CD4-positive, alpha-beta T cell treated with Interleukin-6 for 4 hours (primary cell): ENCODE results near the gene MBNL1.

Experiments used
- DNase-seq: peaks from one replicate; pipeline ENCODE4 v3.0.0-alpha.2; 2020; ENCODE audit warnings: mixed read lengths

The MBNL1 gene, protein sequence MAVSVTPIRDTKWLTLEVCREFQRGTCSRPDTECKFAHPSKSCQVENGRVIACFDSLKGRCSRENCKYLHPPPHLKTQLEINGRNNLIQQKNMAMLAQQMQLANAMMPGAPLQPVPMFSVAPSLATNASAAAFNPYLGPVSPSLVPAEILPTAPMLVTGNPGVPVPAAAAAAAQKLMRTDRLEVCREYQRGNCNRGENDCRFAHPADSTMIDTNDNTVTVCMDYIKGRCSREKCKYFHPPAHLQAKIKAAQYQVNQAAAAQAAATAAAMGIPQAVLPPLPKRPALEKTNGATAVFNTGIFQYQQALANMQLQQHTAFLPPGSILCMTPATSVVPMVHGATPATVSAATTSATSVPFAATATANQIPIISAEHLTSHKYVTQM

DNA sequence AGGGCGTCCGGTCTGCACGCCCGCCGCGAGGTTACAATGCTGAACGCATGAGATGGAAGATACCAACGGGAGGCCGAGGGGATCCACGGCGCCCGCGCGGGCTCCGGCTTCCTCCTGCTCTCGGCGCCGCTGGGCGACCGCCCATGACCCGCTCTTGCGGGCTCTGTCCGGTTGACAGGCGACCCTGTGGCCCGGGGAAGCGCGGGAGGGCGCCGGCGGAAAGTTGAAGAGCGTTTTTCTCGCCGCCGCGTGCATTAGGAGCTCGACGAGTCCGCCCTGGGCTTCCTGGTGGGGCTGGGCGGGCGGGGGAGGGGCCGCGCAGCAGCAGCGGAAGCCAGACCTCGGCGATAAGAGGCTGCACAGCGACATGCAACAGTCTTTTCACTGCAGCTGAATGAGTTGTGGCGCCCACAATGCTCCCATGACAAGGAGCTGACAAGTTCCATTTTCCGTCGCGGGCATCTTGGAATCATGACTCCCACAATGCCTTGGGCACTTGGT lies at the start of gene MBNL1:
TSS of gene MBNL1 (plus strand) at position 375 of the 501 bp plus-strand sequence. CDS start 31,265 bp downstream, outside the sequence.
- peak; percentile 90 for DNase-seq

DNA sequence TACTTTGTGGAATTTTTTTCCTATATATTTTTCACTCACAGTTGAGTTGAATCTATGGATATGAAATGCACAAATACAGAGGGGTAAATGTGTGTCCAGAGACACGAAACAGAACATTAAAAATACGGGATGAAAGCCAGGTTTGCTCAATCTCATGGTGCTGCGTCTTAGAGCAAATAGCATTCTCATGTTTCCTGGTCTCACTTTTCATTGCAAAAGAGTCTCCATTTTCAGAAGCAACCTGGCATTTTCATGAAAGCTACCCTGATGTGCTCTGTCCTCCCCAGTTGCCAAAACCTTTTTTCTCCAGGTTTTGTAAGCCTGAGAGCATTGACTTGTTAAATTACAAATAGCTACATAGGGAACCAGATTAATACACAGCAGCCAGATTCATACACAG lies 49.5 kb upstream of the MBNL1 start:
- no peak for DNase-seq

DNA sequence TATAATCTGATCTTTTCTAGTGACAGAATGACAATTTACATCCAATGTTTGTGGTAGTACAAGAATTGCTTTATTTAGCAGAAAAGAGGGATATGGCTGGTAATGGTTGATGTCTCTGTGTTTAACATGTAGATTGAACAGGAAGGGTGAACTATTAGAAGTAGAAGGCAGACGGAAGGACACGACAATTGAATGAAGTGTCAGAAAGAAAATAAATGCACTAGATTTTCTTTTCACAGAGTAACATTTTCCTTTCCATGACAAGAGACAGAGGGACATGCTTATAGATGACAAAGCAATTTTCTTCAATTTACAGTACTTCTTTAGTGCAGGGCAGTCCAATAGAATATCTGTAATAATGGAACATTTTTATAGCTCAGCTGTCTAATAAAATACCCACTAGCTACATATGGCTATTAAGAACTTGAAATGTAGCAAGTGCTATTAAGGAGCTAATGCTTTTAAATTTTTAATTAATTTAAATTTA lies 48.9 kb upstream of the MBNL1 start:
- no peak for DNase-seq

DNA sequence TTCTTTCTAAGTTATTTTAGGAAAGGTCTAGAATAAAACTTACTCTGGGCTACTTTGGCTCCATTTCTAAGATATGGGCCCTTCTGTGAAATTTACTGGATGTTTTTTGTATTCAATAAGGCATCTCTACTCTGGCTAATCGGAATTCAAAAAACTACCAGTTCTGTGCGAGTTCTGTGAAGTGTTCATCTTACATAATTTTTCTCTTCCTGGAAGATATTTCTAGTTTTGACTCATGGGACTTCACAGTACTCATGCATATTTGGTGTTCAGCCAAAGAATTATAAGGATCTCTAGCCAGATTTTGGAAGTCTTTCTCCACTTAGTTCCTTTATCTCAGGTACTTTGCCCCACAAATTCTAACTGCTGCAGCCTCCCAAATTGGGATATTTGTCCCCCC lies 46.4 kb upstream of the MBNL1 start:
- DNase-seq, result no peak

DNA sequence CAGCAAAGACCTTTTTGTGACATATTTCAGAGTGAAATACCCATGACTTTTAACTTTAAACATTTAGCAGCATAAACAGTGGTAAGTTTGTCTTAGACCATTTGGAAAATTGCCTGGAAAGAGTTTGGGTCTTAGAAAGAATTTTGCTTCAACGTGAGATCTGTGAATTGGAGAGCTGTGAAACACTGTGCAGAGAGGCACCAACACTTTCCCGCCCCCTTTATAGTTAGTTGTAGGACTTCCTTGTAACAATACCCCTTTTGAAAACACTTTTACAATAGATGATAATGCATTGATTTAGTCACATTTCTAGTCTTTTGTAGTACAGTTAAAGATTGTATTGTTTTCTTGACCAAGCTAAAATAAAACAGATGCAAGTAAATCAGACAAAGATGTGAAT lies 43.5 kb upstream of the MBNL1 start:
- DNase-seq, result no peak

DNA sequence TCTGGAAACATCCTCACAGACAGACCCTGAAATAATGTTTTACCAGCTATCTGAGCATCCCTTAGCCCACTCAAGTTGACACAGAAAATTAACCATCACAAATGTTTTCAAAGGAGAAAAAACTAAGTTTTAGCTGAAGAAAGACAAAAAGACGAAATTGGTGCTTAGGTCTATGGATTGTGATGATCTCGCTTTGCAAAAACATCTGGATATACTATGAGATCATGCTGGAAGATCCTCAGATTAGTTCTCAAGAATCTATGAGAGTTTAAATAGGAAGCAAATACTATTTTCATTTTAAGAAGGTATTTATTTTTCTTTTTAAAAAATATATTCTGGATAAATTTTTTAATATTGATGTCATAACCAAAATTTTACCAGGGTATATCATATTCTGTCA lies 42.6 kb upstream of the MBNL1 start:
- no peak for DNase-seq

DNA sequence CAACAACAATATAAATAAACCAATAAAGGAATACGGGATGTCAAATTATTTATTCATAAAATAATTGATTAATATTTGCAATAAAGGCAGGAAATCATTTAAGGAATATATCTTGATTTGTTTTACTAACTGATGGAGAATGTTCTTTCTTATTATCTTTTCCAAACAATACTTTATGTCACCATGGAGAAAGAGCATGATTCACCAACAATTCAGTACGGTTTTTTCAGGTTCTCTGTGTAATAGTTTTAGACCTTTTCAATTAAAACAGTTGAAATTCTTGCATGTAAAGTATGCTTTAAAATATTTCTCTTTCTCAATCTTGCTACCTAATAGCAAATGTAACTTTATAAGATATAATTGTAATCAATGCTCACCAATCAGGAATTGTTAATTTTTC lies 41.7 kb upstream of the MBNL1 start:
- DNase-seq, result no peak

DNA sequence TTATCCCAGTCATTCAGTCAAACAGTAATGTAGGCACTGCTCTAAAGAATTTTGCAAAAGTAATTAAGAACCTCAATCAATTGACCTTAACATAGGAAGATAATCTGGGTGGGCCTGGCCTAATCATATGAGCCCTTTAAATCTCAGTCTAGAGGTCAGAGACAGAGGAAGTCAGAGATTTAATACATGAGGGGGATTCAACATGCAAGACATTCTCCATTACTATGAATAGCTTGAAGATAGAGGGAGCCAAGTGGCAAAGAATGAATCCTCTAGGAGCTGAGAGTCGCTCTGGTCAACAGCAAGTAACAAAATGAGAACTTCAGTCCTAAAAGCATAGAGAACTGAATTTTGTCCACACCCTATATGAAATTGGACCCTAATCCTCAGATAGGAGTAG lies 39.0 kb upstream of the MBNL1 start:
- DNase-seq, result no peak

DNA sequence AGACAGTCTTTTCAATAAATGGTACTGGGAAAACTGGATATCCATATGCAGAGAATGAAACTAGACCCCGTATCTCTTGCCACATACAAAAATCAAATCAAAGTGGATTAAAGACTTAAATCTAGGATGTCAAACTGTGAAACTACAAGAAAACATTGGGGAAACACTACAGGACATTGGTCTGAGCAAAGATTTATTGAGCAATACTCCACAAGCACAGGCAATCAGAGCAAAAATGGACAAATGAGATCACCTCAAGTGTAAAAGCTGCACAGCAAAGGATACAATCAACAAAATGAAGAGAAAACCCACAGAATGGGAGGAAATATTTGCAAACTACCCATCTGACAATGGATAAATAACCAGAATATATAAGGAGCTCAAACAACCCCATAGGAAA lies 38.4 kb upstream of the MBNL1 start:
- DNase-seq, result no peak

DNA sequence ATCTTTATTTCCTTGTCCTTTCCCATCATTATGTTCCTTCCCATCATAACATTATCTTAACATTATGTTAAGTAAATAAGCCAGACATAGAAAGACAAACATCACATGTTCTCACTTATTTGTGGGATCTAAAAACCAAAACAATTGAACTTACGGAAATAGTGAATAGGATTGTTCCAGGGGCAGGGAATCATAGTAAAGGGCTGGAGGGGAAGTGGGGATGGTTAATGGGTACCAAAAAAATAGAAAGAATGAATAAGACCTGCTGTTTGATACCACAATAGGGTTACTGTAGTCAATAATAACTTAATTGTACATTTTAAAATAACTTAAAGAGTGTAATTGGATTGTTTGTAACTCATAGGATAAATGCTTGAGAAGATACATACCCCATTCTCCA lies 36.7 kb upstream of the MBNL1 start:
- DNase-seq, result no peak

DNA sequence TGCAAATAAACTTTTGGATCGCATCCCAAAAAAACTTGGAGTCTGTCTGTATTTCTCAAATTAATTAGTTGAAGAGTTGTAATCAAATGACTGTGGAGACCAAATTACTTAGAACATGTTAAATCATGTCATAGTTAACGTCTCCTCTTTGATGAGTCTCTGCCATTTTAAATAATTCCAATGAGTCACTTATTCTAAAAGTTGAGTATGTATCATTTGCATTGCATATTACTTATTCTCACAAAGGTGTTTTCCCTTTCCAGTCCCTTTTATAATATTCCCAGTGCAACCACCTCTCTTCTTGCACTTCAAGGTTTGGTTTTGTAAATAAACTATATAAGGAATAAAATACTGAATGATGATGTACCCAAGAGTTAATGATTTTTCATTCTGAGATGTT lies 36.0 kb upstream of the MBNL1 start:
- DNase-seq, result no peak

DNA sequence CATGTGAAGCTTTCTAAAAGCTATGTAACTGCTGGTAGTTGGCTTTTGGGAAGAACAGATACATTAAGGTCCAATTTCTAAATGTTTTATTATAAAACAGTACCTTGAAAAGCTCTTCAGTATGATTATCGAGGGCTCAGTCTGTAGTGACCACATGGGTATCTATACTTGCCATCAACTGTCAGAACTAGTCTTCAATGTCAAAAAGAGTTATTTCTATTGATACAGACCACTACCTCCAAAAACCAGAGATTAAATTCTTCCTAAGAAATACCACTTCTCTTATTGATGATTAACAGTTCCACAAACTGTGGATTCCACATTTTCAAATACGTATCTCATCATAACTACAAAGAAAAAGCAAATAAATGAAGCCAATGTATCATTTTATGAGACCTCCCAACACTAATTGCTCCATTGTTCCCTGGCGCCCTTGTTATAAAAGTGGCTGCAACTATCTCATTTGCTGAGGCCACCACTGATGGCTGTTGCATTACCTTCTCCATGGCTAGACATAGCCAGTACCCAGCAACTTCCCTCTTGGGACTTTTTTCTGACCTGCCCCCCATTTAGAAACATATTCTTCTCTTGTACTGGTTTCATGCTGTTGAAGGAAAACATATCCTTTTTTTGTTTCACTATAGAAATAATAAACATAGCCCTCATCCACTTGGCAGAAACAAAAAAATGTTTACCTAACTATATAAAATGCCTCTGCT lies 33.9 kb upstream of the MBNL1 start:
- no peak for DNase-seq

DNA sequence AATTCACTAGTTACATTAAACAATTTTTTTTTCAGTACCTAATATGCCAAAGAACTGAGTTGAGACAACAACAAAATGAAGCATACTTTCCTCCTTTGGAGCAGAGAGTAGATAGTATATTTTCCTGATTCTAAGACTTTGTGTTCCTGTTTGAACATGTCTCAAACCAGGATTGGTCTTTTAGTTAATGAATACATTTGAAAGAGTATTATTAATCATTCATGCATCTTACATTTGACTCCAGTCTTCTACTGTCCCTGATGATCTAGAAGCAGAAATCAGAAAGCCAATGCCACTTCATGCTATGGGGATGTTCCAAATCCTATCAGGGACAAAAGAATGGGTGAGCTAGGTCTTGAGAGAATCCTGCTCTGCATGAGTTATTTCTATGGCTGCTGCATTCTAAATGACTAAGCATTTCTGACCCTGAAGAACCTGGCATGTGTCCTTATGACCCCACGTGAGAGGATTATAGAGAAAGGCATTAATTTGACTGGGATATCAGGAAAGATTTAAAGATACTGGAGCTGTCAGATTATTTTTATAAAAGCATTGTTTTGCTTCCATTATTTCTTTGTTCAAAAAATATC lies 32.9 kb upstream of the MBNL1 start:
- DNase-seq, result no peak

DNA sequence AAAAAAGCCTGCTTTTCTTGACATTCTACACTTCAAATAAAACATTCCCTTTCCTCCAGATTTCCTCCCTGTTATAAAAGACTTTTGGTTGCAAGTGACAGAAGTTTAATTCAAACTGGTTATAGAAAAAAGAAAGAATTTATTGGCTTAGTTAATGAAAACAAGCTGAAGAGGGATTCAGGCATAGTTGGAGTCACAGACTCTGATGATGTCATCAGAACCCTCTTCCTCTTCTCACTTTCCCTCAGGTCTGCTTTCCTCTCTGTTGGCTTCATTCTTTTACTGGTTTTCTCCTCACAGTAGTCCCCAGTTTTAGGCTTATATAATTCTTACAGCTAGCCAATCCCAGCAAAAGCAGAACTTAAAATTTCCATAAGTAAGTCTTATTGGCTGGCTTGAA lies 32.0 kb upstream of the MBNL1 start:
- DNase-seq, result no peak

DNA sequence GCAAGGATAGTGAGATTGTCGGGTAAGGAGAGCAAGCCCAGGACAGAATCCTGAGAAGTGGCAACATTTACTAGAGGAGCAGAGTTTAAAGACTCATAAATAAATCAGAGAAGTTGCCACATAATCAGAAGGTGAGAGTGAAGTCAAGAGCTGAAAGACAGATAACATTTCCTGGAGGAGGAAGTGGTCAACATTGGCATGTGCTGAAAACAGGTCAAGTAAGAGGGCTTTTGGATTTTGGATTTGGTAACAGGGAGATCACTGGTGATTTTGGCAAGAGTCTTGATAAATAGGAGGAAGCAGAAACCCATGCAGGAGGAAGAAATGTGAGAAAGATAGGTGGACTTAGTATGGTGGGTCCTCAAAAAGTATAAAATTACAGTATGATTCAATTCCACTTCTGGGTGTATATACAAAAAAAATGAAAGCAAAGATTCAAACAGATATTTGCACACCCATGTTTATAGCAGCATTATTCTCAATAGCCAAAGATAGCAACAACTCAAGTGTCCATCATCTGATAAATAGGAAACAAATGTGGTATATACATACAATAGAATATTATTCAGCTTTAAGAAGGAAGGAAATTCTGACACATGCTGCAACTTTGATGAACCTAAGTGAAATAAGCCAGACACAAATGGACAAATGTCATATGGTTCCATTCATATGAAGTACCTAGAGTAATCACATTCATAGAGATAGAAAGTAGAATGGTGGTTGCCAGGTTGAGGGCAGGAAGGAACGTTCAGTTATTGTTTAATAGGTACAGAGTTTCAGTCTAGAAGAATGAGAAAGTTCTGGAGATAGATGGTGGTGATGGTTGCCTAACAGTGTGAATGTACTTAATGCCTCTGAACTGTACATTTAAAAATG lies 27.3 kb upstream of the MBNL1 start:
- no peak for DNase-seq

DNA sequence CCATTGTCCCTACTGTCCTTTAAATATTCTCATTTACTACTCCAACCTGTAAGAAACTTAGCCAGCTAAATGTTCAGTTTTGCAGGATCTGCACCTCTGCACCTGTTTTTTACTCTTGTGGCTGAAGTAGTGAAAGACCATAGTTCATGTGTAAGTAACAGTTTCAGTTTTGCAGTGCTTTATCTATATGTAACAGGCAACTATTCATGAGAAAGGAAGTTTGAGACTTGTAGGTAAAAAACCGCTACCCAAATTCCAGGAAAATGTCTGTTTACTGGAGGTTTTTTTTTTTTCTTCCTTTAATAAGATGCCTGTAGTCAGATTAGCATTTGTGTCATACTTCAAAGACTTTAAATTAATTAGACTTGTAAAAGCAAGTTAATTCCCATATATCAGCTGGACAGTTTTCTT lies 25.4 kb upstream of the MBNL1 start:
- DNase-seq, result no peak

DNA sequence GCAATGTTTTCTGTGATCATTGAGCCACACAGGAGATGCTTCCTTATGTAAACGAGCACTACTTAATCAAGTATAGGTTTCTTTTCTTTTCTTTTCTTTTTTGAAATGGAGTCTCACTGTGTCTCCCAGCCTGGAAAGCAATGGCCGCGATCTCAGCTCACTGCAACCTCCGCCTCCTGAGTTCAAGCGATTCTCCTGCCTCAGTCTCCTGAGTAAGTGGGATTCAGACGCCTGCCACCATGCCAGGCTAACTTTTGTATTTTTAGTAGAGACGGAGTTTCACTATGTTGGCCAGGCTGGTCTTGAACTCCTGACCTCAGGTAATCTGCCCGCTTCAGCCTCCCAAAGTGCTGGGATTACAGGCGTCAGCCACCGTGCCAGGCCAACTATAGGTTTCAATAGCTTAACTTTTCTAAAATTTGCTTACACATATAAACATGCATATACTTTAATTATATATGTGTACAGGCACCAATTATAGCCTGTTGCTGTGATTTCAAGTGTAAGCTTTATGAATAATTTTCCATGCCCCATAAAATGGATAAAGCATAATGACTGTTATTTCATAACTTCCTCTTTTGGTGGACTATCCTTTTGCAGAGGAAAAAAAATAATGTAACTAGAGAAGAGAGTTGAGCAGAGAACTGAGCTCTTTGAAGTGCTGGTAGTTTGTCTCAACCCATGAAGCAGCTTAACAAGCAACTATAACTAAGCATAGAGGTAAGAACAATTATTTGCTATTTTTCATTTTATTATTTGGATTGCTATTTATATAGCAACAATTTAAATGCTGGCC lies 24.8 kb upstream of the MBNL1 start:
- DNase-seq, result peak; percentile 37

DNA sequence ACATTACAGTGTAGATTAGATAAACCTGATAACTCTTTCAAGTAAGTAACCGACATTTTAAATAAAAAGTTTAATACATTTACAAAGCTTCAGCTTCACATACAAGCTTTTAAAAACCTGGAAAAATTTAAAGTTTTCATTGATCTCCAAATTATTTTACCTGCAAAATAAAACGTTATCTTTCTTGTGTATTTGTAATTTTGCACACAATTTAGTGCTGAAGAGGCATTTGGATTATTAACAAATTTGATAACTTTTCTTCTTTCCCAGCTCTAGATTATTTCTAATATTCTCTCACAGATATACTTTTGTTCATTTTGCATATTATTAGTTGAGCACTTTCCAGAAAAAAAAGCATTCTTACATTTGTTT lies 24.2 kb upstream of the MBNL1 start:
- DNase-seq, result no peak

DNA sequence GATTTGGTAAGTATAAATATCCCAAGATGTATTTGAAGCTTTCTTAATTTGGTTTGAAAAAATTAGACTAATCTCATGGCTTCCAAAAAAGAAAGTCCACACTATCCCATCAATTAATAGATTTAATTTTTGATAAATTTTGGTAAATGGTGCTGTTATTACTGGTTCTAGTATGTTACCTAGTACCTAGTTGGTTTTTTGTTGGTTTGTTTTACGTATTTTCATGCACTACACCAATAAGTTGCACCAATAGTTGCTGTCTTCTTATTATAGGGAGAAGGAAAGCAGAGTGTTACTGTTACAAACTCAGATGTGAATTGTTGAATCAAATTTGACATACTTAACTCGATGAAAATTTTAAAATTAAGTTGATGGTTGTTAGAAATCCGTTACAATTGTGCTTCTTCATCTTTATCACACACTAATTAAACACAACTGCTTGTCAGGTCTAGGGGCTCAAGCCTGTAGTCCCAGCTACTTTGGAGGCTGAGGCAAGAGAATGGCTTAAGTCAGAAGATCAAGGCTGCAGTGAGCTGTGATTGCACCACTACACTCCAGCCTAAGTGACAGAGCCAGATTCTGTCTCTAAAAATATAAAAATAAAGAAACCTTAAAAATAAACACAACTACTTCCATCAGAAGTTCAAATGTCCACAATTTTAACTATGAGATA lies 23.1 kb upstream of the MBNL1 start:
- peak; percentile 32 for DNase-seq

DNA sequence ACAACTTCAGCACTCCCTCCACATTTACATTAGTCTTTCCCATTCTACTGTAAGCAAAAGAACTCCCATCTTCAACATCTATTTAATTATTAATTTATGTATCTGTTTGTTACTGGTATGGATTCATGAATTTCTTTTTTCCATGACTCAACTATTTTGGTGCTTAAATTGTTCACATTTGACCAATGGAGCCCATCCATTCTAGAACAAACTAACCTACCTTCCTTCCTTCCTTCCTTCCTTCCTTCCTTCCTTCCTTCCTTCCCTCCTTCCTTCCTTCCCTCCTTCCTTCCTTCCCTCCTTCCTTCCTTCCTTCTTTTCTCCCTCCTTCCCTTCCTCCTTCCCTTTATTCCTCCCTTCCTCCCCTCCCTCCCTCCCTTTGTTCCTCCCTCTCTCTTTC lies 16.8 kb upstream of the MBNL1 start:
- no peak for DNase-seq

DNA sequence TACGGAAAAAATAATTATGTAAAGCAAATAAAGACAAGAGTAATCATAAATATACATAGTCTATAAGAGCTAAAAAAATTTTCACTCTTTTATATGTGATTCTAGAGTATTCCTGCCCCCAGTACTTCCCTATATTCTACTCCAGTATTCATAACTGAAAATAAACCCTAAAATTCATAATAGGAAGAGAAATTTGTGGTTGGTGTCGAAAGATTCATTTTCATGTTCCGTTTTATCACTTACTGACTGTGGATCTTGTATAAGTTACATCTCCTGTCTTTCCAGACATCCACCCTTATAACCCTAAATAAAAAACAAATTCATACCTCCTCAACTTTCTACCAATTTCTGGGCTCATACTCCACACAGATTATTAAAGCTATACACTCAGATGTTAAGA lies 16.0 kb upstream of the MBNL1 start:
- DNase-seq, result no peak
